Vagina (tissue), 2 donors: ENCODE data around the gene CPT1C. TPM values are rescaled to one million over a fixed set of nuclear protein-coding genes. Genes with fewer than 3 reads are reported as not detected.

Experiments
- DNase-seq, 2 donors: peaks; one replicate each; pipeline ENCODE4 v3.0.0-alpha.2; 2017; ENCODE audit errors: extremely low spot score in 2 of 2
- H3K27ac ChIP-seq: fragments of 200-600 bp; sonication (generic); one replicate; pipeline ENCODE4 v1.5.1; 2019
- H3K27me3 ChIP-seq: fragments of 200-600 bp; sonication (generic); one replicate; pipeline ENCODE4 v1.5.1; 2019
- H3K36me3 ChIP-seq, 2 donors: fragments of 200-600 bp; sonication (generic); one replicate each; pipeline ENCODE4 v1.5.1; 2017 to 2019
- H3K4me1 ChIP-seq: fragments of 200-600 bp; sonication (generic); one replicate; pipeline ENCODE4 v1.5.1; 2019
- H3K4me3 ChIP-seq, 2 donors: fragments of 200-600 bp; sonication (generic); 1 replicate in 1 of 2; 2 replicates in 1 of 2; pipeline ENCODE4 v1.5.1; 2016 to 2019
- H3K9me3 ChIP-seq: fragments of 200-600 bp; sonication (generic); one replicate; pipeline ENCODE4 v1.5.1; 2019
- CTCF ChIP-seq, 3 experiments: fragments of 450-650 bp in 2 of 3; fragments of 200-600 bp in 1 of 3; sonication (generic) in 1 of 3; IDR thresholded peaks; one replicate each; pipeline ENCODE4 v1.5.1; 2017 to 2019; ENCODE audit warnings: antibody characterized with exemption in 3 of 3, mild to moderate bottlenecking in 2 of 3, moderate library complexity in 2 of 3
- POLR2A ChIP-seq, 2 donors: fragments of 450-650 bp; IDR thresholded peaks; one replicate each; pipeline ENCODE4 v1.6.1; 2017; ENCODE audit warnings: antibody characterized with exemption in 2 of 2, mild to moderate bottlenecking in 2 of 2, moderate library complexity in 2 of 2
- POLR2AphosphoS5 ChIP-seq, 2 donors: sonication (generic); formaldehyde crosslinking; IDR thresholded peaks; one replicate each; pipeline ENCODE4 v1.9.0; 2017; ENCODE audit warnings: antibody characterized with exemption in 2 of 2, mild to moderate bottlenecking in 2 of 2, low read depth in 1 of 2; ENCODE audit not compliant: insufficient read depth in 1 of 2
- intact Hi-C: fragments of 100-400 bp; cut with DNase I; formaldehyde crosslinking; loops from one replicate; pipeline ENCODE4 v1.15.1; 2023
- total RNA-seq: library from RNA; depleted of rRNA; stranded (reverse); fragments of >200 nt; gene quantifications from one replicate; pipeline ENCODE4 v1.2.3, GENCODE V29; 2016

CPT1C gene
- total RNA-seq, 1 donor from 2014 or later: 12.3 TPM

GRCh38 chr19:49677901-49678674 is 12.8 kb upstream of the CPT1C start:
- intact Hi-C loops: no loop called here
- Histone ChIP-seq H3K27me3 (no peaks in the 10 kb centered on the region), H3K27ac (peak overlapping the region; percentile 95), H3K9me3 (no peaks in the 10 kb centered on the region), H3K36me3 (peaks cover 0 to 22% of the 10 kb centered on the region in 2 donors), H3K4me3 (peak overlapping the region; percentile 80 to 89), H3K4me1 (peaks cover 52% of the 10 kb centered on the region)
- TF ChIP-seq CTCF (IDR thresholded peaks at IDR 0.05): peak; percentile 34 to 60 (median 38)
- no peak for TF ChIP-seq POLR2AphosphoS5 (IDR thresholded peaks at IDR 0.05; ENCODE audit: insufficient read depth in 1 of 2, low read depth in 1 of 2)
- no peak for DNase-seq

- H3K27ac ChIP-seq: peak overlapping the region; percentile 95
- intact Hi-C loops: no loop called here
- H3K36me3 ChIP-seq: peaks cover 0 to 32% of the 10 kb centered on the region in 2 donors
- DNase-seq: no peak
- H3K4me1 ChIP-seq: peaks cover 52% of the 10 kb centered on the region
- no peaks in the 10 kb centered on the region for H3K27me3 ChIP-seq
- H3K4me3 ChIP-seq: no peak overlapping the region
- no peak for TF ChIP-seq POLR2AphosphoS5 (IDR thresholded peaks at IDR 0.05; ENCODE audit: insufficient read depth in 1 of 2, low read depth in 1 of 2)
- TF ChIP-seq CTCF (IDR thresholded peaks at IDR 0.05): no peak
- no peak for TF ChIP-seq POLR2A (IDR thresholded peaks at IDR 0.05)
- no peaks in the 10 kb centered on the region for H3K9me3 ChIP-seq
Measured at GRCh38 chr19:49678985-49679770, 11.7 kb upstream of the CPT1C start.

GRCh38 chr19:49679771-49680413 is 11.0 kb upstream of the CPT1C start:
- Histone ChIP-seq H3K27ac (peak overlapping the region; percentile 95), H3K36me3 (peaks cover 0 to 37% of the 10 kb centered on the region in 2 donors), H3K9me3 (no peaks in the 10 kb centered on the region), H3K4me1 (peaks cover 52% of the 10 kb centered on the region), H3K27me3 (no peaks in the 10 kb centered on the region), H3K4me3 (peak overlapping the region in 1 of 2 donors; percentile 31)
- DNase-seq: no peak
- TF ChIP-seq POLR2AphosphoS5 (IDR thresholded peaks at IDR 0.05; ENCODE audit: insufficient read depth in 1 of 2, low read depth in 1 of 2) (no peak), POLR2A (IDR thresholded peaks at IDR 0.05) (no peak), CTCF (IDR thresholded peaks at IDR 0.05) (no peak)
- intact Hi-C loops: no loop called here

GRCh38 chr19:49680421-49681351 is 10.2 kb upstream of the CPT1C start:
- intact Hi-C loops: no loop called here

More at GRCh38 chr19:49680421-49681351, 10.2 kb upstream of the CPT1C start:
- Histone ChIP-seq H3K36me3 (peaks cover 0 to 44% of the 10 kb centered on the region in 2 donors), H3K27ac (peak overlapping the region; percentile 95), H3K4me1 (peaks cover 48% of the 10 kb centered on the region), H3K9me3 (no peaks in the 10 kb centered on the region), H3K27me3 (no peaks in the 10 kb centered on the region), H3K4me3 (peak overlapping the region; percentile 27 to 31)
- TF ChIP-seq POLR2A (IDR thresholded peaks at IDR 0.05): no peak
- peak; percentile 58 to 80 for TF ChIP-seq POLR2AphosphoS5 (IDR thresholded peaks at IDR 0.05; ENCODE audit: insufficient read depth in 1 of 2, low read depth in 1 of 2)
- peak; percentile 91 to 98 (median 98) for TF ChIP-seq CTCF (IDR thresholded peaks at IDR 0.05)
- no peak for DNase-seq
